HEK293 (cell line): ENCODE results near the gene MYL7.
A peak's percentile ranks its signal among the peaks of the same experiment; 100 is the strongest.

Source experiments
- CTCF ChIA-PET: fragments of 350-600 bp; formaldehyde crosslinking; extraction: SDS; loops from one replicate; lab custom pipeline; 2021; ENCODE audit warnings: antibody characterized with exemption; lab: Yijun Ruan, JAX
- POLR2A ChIA-PET: fragments of 300-600 bp; formaldehyde crosslinking; extraction: SDS; loops from one replicate; lab custom pipeline; 2020; ENCODE audit warnings: antibody characterized with exemption, inconsistent platforms; lab: Yijun Ruan, JAX
- H3K27ac ChIP-seq: fragments of 200-500 bp; sonication (Bioruptor generic); 2 replicates; pipeline ENCODE4 v1.5.1; 2014; ENCODE audit warnings: low read depth, low read length, control low read depth, inconsistent platforms; ENCODE audit errors: extremely low read depth
- H3K36me3 ChIP-seq, 2 experiments: fragments of 200-500 bp in 1 of 2; sonication (Bioruptor generic) in 1 of 2; 1 replicate in 1 of 2; 2 replicates in 1 of 2; pipeline ENCODE4 v1.5.1; 2014 to 2017; ENCODE audit warnings: inconsistent platforms in 2 of 2, low read length in 2 of 2; ENCODE audit not compliant: control insufficient read depth in 2 of 2, insufficient read depth in 1 of 2
- H3K4me1 ChIP-seq: fragments of 200-500 bp; sonication (Bioruptor generic); 2 replicates; pipeline ENCODE4 v1.5.1; 2014; ENCODE audit warnings: mild to moderate bottlenecking, low read length, inconsistent platforms; ENCODE audit not compliant: control insufficient read depth, insufficient read depth
- H3K4me3 ChIP-seq: 2 replicates; pipeline ENCODE4 v1.5.1; 2011; ENCODE audit warnings: low read depth, mild to moderate bottlenecking, control low read depth, low read length, moderate library complexity
- H3K9me3 ChIP-seq: fragments of 200-500 bp; sonication (Bioruptor generic); 2 replicates; pipeline ENCODE4 v1.5.1; 2014; ENCODE audit warnings: low read depth, low read length, inconsistent platforms; ENCODE audit not compliant: control insufficient read depth, insufficient read depth
- BCL11A ChIP-seq: fragments of 450-650 bp; formaldehyde crosslinking; IDR thresholded peaks from 2 replicates; pipeline ENCODE4 v1.5.1; 2016; ENCODE audit warnings: low read depth, missing biosample characterization, missing genetic modification characterization
- GFI1B ChIP-seq: fragments of 450-650 bp; formaldehyde crosslinking; IDR thresholded peaks from 2 replicates; pipeline ENCODE4 v1.5.1; 2016; ENCODE audit warnings: missing biosample characterization, missing genetic modification characterization
- KLF8 ChIP-seq: fragments of 450-650 bp; formaldehyde crosslinking; IDR thresholded peaks from 2 replicates; pipeline ENCODE4 v1.5.1; 2016; ENCODE audit warnings: missing biosample characterization, missing genetic modification characterization
- SP7 ChIP-seq: fragments of 450-650 bp; formaldehyde crosslinking; IDR thresholded peaks from 2 replicates; pipeline ENCODE4 v1.5.1; 2016; ENCODE audit warnings: missing biosample characterization, missing genetic modification characterization
- YY1 ChIP-seq: fragments of 450-650 bp; formaldehyde crosslinking; IDR thresholded peaks from 2 replicates; pipeline ENCODE4 v1.5.1; 2018; ENCODE audit warnings: missing biosample characterization, missing genetic modification characterization
- ZIC2 ChIP-seq: fragments of 450-650 bp; formaldehyde crosslinking; IDR thresholded peaks from 2 replicates; pipeline ENCODE4 v1.5.1; 2016; ENCODE audit warnings: missing biosample characterization, missing genetic modification characterization
- ZNF324 ChIP-seq: fragments of 450-650 bp; formaldehyde crosslinking; IDR thresholded peaks from 2 replicates; pipeline ENCODE4 v1.5.1; 2016; ENCODE audit warnings: missing biosample characterization, missing genetic modification characterization
- ZNF391 ChIP-seq: fragments of 450-650 bp; formaldehyde crosslinking; IDR thresholded peaks from 2 replicates; pipeline ENCODE4 v1.5.1; 2016; ENCODE audit warnings: low read depth, missing biosample characterization, missing genetic modification characterization, borderline replicate concordance
- ZNF510 ChIP-seq: fragments of 450-650 bp; formaldehyde crosslinking; IDR thresholded peaks from 2 replicates; pipeline ENCODE4 v1.5.1; 2018; ENCODE audit warnings: mild to moderate bottlenecking, missing genetic modification characterization, missing biosample characterization; ENCODE audit not compliant: insufficient replicate concordance
- ZNF530 ChIP-seq: fragments of 450-650 bp; formaldehyde crosslinking; IDR thresholded peaks from 2 replicates; pipeline ENCODE4 v1.5.1; 2016; ENCODE audit warnings: low read depth, missing biosample characterization, missing genetic modification characterization
- ZNF544 ChIP-seq: fragments of 450-650 bp; formaldehyde crosslinking; IDR thresholded peaks from 2 replicates; pipeline ENCODE4 v1.5.0; 2017; ENCODE audit warnings: missing biosample characterization, missing genetic modification characterization
- ZNF571 ChIP-seq: fragments of 450-650 bp; formaldehyde crosslinking; IDR thresholded peaks from 2 replicates; pipeline ENCODE4 v1.5.0; 2017; ENCODE audit warnings: missing biosample characterization, missing genetic modification characterization
- ZNF610 ChIP-seq: fragments of 450-650 bp; formaldehyde crosslinking; IDR thresholded peaks from 2 replicates; pipeline ENCODE4 v1.5.1; 2016; ENCODE audit warnings: missing biosample characterization, missing genetic modification characterization, borderline replicate concordance
- ZNF768 ChIP-seq: fragments of 450-650 bp; formaldehyde crosslinking; IDR thresholded peaks from 2 replicates; pipeline ENCODE4 v1.5.1; 2018; ENCODE audit warnings: missing biosample characterization, mild to moderate bottlenecking, missing genetic modification characterization
- TF ChIP-seq, protein P1 (sequence below): fragments of 450-650 bp; formaldehyde crosslinking; IDR thresholded peaks from 2 replicates; pipeline ENCODE4 v1.5.1; 2016; ENCODE audit warnings: missing biosample characterization, missing genetic modification characterization
- TF ChIP-seq, protein P2 (sequence below): fragments of 450-650 bp; formaldehyde crosslinking; IDR thresholded peaks from 2 replicates; pipeline ENCODE4 v1.5.1; 2017; ENCODE audit warnings: missing biosample characterization, missing genetic modification characterization
- TF ChIP-seq, protein P3 (sequence below): fragments of 450-650 bp; IDR thresholded peaks from 2 replicates; pipeline ENCODE4 v1.5.1; 2018; ENCODE audit warnings: missing biosample characterization, missing genetic modification characterization
- TF ChIP-seq, protein P4 (sequence below): fragments of 450-650 bp; formaldehyde crosslinking; IDR thresholded peaks from 2 replicates; pipeline ENCODE4 v1.5.1; 2016; ENCODE audit warnings: missing biosample characterization, missing genetic modification characterization
- TF ChIP-seq, protein P5 (sequence below): fragments of 450-650 bp; formaldehyde crosslinking; IDR thresholded peaks from 2 replicates; pipeline ENCODE4 v1.5.1; 2016; ENCODE audit warnings: missing biosample characterization, missing genetic modification characterization

The MYL7 gene

DNA sequence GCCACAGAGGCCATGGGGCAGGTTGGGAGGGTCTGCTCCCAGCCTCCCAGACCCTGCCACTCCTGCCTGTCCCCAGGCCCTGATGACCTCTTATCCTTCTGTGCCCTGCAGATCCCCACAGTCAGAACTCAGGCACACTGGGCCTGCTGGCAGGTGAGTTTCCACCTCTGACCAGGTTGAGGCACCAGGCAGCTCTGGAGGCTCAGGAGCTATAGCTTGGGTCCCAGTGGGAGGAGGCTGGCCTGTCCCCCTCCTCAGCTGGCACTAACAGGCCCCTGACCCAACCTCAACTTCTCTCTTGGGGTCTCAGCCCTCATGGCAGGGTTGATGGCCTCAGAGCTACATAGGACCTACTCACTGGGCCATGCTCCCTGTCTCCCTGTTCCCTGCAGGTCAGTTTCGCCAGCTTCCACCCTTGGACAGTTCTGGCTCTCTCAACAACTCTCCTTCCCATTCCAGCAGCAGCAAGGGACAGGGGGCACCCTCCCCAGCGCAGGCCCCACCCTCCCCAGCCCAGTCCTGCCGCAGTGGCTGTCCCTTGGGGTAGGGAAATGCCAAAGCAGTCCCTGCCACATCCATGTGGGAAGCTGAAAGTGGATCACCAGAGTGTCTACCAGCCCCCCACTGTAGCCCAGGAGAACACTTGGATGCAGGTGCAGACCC, 39.7 kb downstream of the MYL7 start:
- H3K27ac ChIP-seq = no peak overlapping the region
- H3K36me3 ChIP-seq = no peaks in the 10 kb centered on the region
- ChIA-PET POLR2A (no interaction called here), CTCF (interaction anchor here (1.3 kb wide), 1 partner anchor 96 kb away, joined by 3 read pairs; no protein-coding TSS in a partner anchor)
- no peak overlapping the region for H3K4me3 ChIP-seq
- H3K4me1 ChIP-seq = no peaks in the 10 kb centered on the region
- no peak for TF ChIP-seq GFI1B (tag by site-specific recombination)
- no peak for TF ChIP-seq ZNF391
- no peak for TF ChIP-seq YY1 (tag by site-specific recombination)
- no peak for TF ChIP-seq ZNF510
- TF ChIP-seq, protein P1, sequence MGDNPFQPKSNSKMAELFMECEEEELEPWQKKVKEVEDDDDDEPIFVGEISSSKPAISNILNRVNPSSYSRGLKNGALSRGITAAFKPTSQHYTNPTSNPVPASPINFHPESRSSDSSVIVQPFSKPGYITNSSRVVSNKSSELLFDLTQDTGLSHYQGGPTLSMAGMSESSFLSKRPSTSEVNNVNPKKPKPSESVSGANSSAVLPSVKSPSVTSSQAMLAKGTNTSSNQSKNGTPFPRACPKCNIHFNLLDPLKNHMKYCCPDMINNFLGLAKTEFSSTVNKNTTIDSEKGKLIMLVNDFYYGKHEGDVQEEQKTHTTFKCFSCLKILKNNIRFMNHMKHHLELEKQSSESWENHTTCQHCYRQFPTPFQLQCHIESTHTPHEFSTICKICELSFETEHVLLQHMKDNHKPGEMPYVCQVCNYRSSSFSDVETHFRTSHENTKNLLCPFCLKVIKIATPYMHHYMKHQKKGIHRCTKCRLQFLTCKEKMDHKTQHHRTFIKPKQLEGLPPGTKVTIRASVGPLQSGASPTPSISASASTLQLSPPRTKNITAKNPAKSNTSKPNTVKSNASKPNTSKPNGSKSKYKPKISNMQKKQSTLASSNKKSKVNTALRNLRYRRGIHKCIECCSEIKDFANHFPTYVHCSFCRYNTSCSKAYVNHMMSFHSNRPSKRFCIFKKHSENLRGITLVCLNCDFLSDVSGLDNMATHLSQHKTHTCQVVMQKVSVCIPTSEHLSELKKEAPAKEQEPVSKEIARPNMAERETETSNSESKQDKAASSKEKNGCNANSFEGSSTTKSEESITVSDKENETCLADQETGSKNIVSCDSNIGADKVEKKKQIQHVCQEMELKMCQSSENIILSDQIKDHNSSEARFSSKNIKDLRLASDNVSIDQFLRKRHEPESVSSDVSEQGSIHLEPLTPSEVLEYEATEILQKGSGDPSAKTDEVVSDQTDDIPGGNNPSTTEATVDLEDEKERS (tag by site-specific recombination) = no peak
- TF ChIP-seq, protein P2, sequence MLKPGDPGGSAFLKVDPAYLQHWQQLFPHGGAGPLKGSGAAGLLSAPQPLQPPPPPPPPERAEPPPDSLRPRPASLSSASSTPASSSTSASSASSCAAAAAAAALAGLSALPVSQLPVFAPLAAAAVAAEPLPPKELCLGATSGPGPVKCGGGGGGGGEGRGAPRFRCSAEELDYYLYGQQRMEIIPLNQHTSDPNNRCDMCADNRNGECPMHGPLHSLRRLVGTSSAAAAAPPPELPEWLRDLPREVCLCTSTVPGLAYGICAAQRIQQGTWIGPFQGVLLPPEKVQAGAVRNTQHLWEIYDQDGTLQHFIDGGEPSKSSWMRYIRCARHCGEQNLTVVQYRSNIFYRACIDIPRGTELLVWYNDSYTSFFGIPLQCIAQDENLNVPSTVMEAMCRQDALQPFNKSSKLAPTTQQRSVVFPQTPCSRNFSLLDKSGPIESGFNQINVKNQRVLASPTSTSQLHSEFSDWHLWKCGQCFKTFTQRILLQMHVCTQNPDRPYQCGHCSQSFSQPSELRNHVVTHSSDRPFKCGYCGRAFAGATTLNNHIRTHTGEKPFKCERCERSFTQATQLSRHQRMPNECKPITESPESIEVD (tag by site-specific recombination) = no peak
- TF ChIP-seq ZNF324 = no peak
- TF ChIP-seq ZNF530 = no peak
- TF ChIP-seq, protein P3, sequence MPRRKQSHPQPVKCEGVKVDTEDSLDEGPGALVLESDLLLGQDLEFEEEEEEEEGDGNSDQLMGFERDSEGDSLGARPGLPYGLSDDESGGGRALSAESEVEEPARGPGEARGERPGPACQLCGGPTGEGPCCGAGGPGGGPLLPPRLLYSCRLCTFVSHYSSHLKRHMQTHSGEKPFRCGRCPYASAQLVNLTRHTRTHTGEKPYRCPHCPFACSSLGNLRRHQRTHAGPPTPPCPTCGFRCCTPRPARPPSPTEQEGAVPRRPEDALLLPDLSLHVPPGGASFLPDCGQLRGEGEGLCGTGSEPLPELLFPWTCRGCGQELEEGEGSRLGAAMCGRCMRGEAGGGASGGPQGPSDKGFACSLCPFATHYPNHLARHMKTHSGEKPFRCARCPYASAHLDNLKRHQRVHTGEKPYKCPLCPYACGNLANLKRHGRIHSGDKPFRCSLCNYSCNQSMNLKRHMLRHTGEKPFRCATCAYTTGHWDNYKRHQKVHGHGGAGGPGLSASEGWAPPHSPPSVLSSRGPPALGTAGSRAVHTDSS (tag by site-specific recombination) = no peak
- no peak for TF ChIP-seq BCL11A (tag by site-specific recombination)
- no peak for TF ChIP-seq KLF8
- TF ChIP-seq SP7 (tag by site-specific recombination) = no peak
- TF ChIP-seq ZNF768 (tag by site-specific recombination) = no peak
- no peak for TF ChIP-seq ZNF571
- TF ChIP-seq, all 188 proteins: peak for 0
- no peaks in the 10 kb centered on the region for H3K9me3 ChIP-seq

DNA sequence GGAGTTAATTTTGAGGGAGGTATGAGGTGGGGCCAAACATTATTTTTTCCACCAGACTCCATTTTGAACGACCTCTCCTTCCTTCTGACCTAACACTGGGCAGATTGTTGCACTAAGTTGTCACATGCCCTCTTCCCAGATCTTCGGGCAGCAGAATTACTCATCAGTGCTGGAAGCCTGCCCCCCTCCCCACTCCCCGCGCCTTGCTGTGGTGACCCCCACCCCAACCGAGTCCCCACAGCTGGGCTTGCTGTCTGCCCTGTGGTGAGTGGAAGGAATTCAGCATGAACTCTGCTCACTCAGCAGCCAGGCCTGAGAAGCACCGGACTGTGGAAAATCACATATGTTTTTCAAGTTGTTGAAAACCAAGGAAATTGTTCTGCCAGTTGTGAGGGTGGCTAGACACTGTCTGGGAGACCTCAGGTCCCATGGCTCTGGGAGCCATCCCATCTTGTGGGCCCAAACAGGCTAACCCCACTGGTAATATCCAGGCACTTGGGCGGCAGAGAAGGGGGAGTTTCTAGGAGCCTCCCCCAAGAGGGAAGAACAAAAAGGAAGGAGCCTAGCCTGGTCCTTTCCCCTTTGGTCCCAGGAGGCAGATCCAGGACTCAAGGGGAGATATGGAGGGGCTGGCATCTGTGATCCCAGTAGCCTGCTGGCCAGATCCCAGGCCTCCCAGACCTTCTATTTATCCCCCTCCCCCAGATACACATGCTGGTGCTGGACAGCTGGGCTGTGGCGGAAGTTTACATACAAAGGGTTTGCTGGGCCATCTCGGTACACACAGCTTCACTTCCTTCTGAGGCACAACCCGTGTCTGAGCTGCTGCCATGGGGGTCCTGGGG, 40.5 kb downstream of the MYL7 start:
- ChIA-PET CTCF (no interaction called here), POLR2A (no interaction called here)
- Histone ChIP-seq H3K4me1 (no peaks in the 10 kb centered on the region), H3K4me3 (no peak overlapping the region), H3K36me3 (no peaks in the 10 kb centered on the region), H3K27ac (no peak overlapping the region), H3K9me3 (no peaks in the 10 kb centered on the region)
- TF ChIP-seq, protein P4, sequence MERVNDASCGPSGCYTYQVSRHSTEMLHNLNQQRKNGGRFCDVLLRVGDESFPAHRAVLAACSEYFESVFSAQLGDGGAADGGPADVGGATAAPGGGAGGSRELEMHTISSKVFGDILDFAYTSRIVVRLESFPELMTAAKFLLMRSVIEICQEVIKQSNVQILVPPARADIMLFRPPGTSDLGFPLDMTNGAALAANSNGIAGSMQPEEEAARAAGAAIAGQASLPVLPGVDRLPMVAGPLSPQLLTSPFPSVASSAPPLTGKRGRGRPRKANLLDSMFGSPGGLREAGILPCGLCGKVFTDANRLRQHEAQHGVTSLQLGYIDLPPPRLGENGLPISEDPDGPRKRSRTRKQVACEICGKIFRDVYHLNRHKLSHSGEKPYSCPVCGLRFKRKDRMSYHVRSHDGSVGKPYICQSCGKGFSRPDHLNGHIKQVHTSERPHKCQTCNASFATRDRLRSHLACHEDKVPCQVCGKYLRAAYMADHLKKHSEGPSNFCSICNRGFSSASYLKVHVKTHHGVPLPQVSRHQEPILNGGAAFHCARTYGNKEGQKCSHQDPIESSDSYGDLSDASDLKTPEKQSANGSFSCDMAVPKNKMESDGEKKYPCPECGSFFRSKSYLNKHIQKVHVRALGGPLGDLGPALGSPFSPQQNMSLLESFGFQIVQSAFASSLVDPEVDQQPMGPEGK (tag by site-specific recombination) = 0 out of 2 replicates have a peak, but pooled peaks have one; percentile 29
- TF ChIP-seq, protein P5, sequence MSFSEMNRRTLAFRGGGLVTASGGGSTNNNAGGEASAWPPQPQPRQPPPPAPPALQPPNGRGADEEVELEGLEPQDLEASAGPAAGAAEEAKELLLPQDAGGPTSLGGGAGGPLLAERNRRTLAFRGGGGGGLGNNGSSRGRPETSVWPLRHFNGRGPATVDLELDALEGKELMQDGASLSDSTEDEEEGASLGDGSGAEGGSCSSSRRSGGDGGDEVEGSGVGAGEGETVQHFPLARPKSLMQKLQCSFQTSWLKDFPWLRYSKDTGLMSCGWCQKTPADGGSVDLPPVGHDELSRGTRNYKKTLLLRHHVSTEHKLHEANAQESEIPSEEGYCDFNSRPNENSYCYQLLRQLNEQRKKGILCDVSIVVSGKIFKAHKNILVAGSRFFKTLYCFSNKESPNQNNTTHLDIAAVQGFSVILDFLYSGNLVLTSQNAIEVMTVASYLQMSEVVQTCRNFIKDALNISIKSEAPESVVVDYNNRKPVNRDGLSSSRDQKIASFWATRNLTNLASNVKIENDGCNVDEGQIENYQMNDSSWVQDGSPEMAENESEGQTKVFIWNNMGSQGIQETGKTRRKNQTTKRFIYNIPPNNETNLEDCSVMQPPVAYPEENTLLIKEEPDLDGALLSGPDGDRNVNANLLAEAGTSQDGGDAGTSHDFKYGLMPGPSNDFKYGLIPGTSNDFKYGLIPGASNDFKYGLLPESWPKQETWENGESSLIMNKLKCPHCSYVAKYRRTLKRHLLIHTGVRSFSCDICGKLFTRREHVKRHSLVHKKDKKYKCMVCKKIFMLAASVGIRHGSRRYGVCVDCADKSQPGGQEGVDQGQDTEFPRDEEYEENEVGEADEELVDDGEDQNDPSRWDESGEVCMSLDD (tag by site-specific recombination) = no peak
- TF ChIP-seq ZNF610 (tag by site-specific recombination) (no peak), ZIC2 (tag by site-specific recombination) (0 out of 2 replicates have a peak, but pooled peaks have one; percentile 29), ZNF544 (tag by site-specific recombination) (no peak)
